ENCODE data around the gene PCDHGA5. TPM values are rescaled to one million over a fixed set of nuclear protein-coding genes. Genes with fewer than 3 reads are reported as not detected.
A peak's percentile ranks its signal among the peaks of the same experiment; 100 is the strongest.
"Not testable (repeated sequence)": the region's sequence is repeated elsewhere in the genome, so short reads cannot be mapped to it uniquely, and the experiment has no call there.

PCDHGA5 gene
- total RNA-seq, 1 experiment from 2014 or later: 0.62 TPM

GRCh38 chr5:141383345-141383744 lies 19.4 kb downstream of the PCDHGA5 start:
- DNase-seq (ENCODE audit: extremely low read depth, low read depth): no peak

- no peak for DNase-seq (ENCODE audit: extremely low read depth, low read depth)
Observed at GRCh38 chr5:141384471-141385267, 20.7 kb downstream of the PCDHGA5 start.

DNA sequence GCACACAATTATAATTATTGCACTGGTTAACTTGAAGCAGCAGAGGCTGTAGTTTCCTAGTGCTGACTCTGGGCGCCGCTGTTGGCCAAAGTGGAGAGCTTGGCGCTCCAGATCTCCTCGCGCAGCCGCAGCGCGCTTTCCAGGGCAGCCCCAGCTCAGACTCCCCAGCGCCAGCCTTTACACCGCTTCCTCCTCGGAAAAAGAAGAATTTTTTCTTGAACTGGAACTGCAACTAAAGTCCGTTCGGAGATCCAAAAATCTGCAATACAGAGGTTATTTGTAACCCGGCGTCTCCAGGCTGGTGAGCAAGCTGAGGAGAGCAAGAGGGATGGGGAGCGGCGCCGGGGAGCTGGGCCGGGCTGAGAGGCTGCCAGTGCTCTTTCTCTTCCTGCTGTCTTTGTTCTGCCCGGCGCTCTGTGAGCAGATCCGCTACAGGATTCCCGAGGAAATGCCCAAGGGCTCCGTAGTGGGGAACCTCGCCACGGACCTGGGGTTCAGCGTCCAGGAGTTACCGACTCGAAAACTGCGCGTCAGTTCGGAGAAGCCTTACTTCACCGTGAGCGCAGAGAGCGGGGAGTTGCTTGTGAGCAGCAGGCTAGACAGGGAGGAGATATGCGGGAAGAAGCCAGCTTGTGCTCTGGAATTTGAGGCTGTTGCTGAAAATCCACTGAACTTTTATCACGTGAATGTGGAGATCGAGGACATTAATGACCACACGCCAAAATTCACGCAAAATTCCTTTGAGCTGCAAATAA lies 23.8 kb downstream of the PCDHGA5 start, which contains the start of gene PCDHGB4:
TSS of gene PCDHGB4 (plus strand) at position 142 of the 755 bp plus-strand sequence. CDS start at position 329, 187 bp downstream.
- DNase-seq (ENCODE audit: extremely low read depth, low read depth): peak; percentile 36

GRCh38 chr5:141388661-141389060 lies 24.7 kb downstream of the PCDHGA5 start:
- DNase-seq (ENCODE audit: extremely low read depth, low read depth): no peak

GRCh38 chr5:141389153-141390042 lies 25.4 kb downstream of the PCDHGA5 start:
- DNase-seq (ENCODE audit: extremely low read depth, low read depth): no peak

DNA sequence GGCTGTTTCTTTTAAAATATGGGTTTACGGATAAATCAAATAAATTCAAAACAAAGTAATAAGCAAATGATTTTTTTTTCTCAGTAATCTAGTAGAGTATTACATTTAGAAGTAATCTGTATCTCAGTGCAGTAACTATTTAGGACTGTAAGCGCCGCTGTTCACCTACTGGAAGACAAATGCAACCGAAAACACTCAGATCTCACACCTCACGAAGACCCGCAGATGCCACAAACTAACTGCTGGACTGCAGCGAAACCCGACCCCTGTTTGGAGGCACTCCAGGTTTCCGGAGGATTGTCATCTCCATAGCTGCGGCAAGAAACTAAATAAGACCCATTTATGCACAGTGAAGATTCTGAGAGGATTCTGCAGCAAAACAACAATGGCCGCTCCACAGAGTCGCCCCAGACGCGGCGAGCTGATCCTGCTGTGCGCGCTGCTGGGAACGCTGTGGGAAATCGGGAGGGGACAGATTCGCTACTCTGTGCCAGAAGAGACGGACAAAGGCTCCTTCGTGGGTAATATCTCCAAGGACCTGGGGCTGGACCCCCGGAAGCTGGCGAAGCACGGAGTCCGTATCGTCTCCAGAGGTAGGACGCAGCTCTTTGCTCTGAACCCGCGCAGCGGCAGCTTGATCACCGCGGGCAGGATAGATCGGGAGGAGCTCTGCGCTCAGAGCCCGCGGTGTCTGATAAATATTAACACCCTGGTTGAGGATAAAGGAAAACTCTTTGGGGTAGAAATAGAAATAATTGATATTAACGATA lies 28.7 kb downstream of the PCDHGA5 start, which contains the start of gene PCDHGA8:
TSS of gene PCDHGA8 (plus strand) at position 205 of the 770 bp plus-strand sequence. CDS start at position 386, 181 bp downstream.
- no peak for DNase-seq (ENCODE audit: extremely low read depth, low read depth)

DNA sequence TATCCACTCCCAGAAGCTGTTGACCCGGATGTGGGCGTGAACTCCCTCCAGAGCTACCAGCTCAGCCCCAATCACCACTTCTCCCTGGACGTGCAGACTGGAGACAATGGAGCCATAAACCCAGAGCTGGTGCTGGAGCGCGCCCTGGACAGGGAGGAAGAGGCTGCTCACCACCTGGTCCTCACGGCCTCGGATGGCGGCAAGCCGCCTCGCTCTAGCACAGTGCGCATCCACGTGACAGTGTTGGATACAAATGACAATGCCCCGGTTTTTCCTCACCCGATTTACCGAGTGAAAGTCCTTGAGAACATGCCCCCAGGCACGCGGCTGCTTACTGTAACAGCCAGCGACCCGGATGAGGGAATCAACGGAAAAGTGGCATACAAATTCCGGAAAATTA lies 29.3 kb downstream of the PCDHGA5 start:
- DNase-seq (ENCODE audit: extremely low read depth, low read depth): no peak

DNA sequence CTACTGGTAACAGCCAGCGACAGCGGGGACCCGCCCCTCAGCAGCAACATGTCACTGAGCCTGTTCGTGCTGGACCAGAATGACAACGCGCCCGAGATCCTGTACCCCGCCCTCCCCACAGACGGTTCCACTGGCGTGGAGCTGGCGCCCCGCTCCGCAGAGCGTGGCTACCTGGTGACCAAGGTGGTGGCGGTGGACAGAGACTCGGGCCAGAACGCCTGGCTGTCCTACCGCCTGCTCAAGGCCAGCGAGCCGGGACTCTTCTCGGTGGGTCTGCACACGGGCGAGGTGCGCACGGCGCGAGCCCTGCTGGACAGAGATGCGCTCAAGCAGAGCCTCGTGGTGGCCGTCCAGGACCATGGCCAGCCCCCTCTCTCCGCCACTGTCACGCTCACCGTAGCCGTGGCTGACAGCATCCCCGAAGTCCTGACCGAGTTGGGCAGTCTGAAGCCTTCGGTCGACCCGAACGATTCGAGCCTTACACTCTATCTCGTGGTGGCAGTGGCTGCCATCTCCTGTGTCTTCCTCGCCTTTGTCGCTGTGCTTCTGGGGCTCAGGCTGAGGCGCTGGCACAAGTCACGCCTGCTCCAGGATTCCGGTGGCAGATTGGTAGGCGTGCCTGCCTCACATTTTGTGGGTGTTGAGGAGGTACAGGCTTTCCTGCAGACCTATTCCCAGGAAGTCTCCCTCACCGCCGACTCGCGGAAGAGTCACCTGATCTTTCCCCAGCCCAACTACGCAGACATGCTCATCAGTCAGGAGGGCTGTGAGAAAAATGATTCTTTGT lies 30.6 kb downstream of the PCDHGA5 start:
- DNase-seq (ENCODE audit: extremely low read depth, low read depth): not testable (repeated sequence)

DNA sequence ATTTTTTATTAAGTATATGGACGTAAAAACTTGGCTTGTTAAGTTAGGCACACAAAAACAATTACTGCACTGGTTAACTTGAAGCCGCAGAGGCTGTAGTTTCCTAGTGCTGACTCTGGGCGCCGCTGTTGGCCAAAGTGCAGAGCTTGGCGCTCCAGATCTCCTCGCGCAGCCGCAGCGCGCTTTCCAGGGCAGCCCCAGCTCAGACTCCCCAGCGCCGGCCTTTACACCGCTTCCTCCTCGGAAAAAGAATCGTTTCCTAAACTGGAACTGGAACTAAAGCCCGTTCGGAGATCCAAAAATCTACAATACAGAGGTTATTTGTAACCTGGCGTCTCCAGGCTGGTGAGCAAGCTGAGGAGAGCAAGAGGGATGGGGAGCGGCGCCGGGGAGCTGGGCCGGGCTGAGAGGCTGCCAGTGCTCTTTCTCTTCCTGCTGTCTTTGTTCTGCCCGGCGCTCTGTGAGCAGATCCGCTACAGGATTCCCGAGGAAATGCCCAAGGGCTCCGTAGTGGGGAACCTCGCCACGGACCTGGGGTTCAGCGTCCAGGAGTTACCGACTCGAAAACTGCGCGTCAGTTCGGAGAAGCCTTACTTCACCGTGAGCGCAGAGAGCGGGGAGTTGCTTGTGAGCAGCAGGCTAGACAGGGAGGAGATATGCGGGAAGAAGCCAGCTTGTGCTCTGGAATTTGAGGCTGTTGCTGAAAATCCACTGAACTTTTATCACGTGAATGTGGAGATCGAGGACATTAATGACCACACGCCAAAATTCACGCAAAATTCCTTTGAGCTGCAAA lies 34.0 kb downstream of the PCDHGA5 start, which contains the start of gene PCDHGB5:
TSS of gene PCDHGB5 (plus strand) at position 192 of the 796 bp plus-strand sequence. CDS start at position 373, 181 bp downstream.
- not testable (repeated sequence) for DNase-seq (ENCODE audit: extremely low read depth, low read depth)

GRCh38 chr5:141398608-141399007 lies 34.6 kb downstream of the PCDHGA5 start:
- DNase-seq (ENCODE audit: extremely low read depth, low read depth): no peak

DNA sequence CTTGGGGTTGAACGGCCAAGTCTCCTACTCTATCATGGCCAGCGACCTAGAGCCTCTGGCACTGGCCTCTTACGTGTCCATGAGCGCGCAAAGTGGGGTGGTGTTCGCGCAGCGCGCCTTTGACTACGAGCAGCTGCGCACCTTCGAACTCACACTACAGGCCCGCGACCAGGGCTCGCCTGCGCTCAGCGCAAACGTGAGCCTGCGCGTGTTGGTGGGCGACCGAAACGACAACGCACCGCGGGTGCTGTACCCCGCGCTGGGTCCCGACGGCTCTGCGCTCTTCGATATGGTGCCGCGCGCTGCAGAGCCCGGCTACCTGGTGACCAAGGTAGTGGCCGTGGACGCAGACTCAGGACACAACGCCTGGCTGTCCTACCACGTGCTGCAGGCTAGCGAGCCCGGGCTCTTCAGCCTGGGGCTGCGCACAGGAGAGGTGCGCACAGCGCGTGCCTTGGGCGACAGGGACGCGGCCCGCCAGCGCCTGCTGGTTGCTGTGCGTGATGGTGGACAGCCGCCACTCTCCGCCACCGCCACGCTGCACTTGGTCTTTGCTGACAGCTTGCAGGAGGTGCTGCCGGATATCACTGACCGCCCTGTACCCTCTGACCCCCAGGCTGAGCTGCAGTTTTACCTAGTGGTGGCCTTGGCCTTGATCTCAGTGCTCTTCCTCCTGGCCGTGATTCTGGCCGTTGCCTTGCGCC lies 35.7 kb downstream of the PCDHGA5 start:
- DNase-seq (ENCODE audit: extremely low read depth, low read depth): no peak

- DNase-seq (ENCODE audit: extremely low read depth, low read depth): peak; percentile 33
Observed at GRCh38 chr5:141402553-141403243, 38.7 kb downstream of the PCDHGA5 start, which contains the start of gene PCDHGA9. PCDHGA9 (plus strand) TSS chr5:141402778; CDS start chr5:141402953, 175 bp downstream.

- no peak for DNase-seq (ENCODE audit: extremely low read depth, low read depth)
Observed at GRCh38 chr5:141403387-141403786, 39.4 kb downstream of the PCDHGA5 start.

- DNase-seq (ENCODE audit: extremely low read depth, low read depth): not testable (repeated sequence)
Observed at GRCh38 chr5:141407790-141408505, 44.0 kb downstream of the PCDHGA5 start, which contains the start of gene PCDHGB6. PCDHGB6 (plus strand) TSS chr5:141408021; CDS start chr5:141408203, 182 bp downstream.

DNA sequence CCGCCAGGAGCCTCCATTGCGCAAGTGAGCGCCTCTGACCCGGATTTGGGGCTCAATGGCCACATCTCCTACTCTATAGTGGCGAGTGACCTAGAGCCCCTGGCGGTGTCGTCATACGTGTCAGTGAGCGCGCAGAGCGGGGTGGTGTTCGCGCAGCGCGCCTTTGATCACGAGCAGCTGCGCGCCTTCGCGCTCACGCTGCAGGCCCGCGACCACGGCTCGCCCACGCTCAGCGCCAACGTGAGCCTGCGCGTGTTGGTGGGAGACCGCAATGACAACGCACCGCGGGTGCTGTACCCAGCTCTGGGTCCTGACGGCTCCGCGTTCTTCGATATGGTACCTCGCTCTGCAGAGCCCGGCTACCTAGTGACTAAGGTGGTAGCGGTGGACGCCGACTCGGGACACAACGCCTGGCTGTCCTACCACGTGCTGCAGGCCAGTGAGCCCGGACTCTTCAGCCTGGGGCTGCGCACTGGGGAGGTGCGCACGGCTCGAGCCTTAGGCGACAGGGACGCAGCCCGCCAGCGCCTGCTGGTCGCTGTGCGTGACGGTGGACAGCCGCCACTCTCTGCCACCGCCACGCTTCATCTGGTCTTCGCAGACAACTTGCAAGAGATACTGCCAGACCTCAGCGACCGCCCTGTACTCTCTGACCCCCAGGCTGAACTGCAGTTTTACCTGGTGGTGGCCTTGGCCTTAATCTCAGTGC lies 45.8 kb downstream of the PCDHGA5 start:
- no peak for DNase-seq (ENCODE audit: extremely low read depth, low read depth)
